Measurements from ENCODE around the gene SOX8. TPM values are rescaled to one million over a fixed set of nuclear protein-coding genes. Genes with fewer than 3 reads are reported as not detected.

The SOX8 gene
- total RNA-seq, 1 donor from 2014 or later: 4.3 TPM

GRCh38 chr16:973366-973765 lies 8.2 kb upstream of the SOX8 start:
- peaks cover 14% of the 10 kb centered on the region for H3K27me3 Mint-ChIP-seq (ENCODE audit: unreplicated experiment)
- H3K4me3 Mint-ChIP-seq (ENCODE audit: unreplicated experiment): no peak overlapping the region
- peaks cover 7% of the 10 kb centered on the region for H3K36me3 Mint-ChIP-seq (ENCODE audit: low read depth, unreplicated experiment)
- no peak overlapping the region for H3K27ac Mint-ChIP-seq (ENCODE audit: unreplicated experiment)
- no peak for TF ChIP-seq CTCF (IDR thresholded peaks at IDR 0.05; ENCODE audit: unreplicated experiment)
- no peaks in the 10 kb centered on the region for H3K9me3 Mint-ChIP-seq (ENCODE audit: unreplicated experiment)
- no peak for DNase-seq (ENCODE audit: low spot score)
- H3K4me1 Mint-ChIP-seq (ENCODE audit: unreplicated experiment): peaks cover 5% of the 10 kb centered on the region

- no peak overlapping the region for H3K27ac Mint-ChIP-seq (ENCODE audit: unreplicated experiment)
- no peak overlapping the region for H3K4me3 Mint-ChIP-seq (ENCODE audit: unreplicated experiment)
- no peak for DNase-seq (ENCODE audit: low spot score)
- peaks cover 7% of the 10 kb centered on the region for H3K36me3 Mint-ChIP-seq (ENCODE audit: low read depth, unreplicated experiment)
- peaks cover 15% of the 10 kb centered on the region for H3K27me3 Mint-ChIP-seq (ENCODE audit: unreplicated experiment)
- peaks cover 2% of the 10 kb centered on the region for H3K4me1 Mint-ChIP-seq (ENCODE audit: unreplicated experiment)
- no peaks in the 10 kb centered on the region for H3K9me3 Mint-ChIP-seq (ENCODE audit: unreplicated experiment)
- no peak for TF ChIP-seq CTCF (IDR thresholded peaks at IDR 0.05; ENCODE audit: unreplicated experiment)
Measured at GRCh38 chr16:974001-974601, 7.5 kb upstream of the SOX8 start.

- H3K9me3 Mint-ChIP-seq (ENCODE audit: unreplicated experiment): no peaks in the 10 kb centered on the region
- no peak for DNase-seq (ENCODE audit: low spot score)
- H3K4me3 Mint-ChIP-seq (ENCODE audit: unreplicated experiment): no peak overlapping the region
- H3K27me3 Mint-ChIP-seq (ENCODE audit: unreplicated experiment): peaks cover 18% of the 10 kb centered on the region
- TF ChIP-seq CTCF (IDR thresholded peaks at IDR 0.05; ENCODE audit: unreplicated experiment): no peak
- no peak overlapping the region for H3K27ac Mint-ChIP-seq (ENCODE audit: unreplicated experiment)
- no peaks in the 10 kb centered on the region for H3K4me1 Mint-ChIP-seq (ENCODE audit: unreplicated experiment)
- peaks cover 7% of the 10 kb centered on the region for H3K36me3 Mint-ChIP-seq (ENCODE audit: low read depth, unreplicated experiment)
Measured at GRCh38 chr16:974611-975261, 6.8 kb upstream of the SOX8 start.

GRCh38 chr16:975291-975690 lies 6.3 kb upstream of the SOX8 start:
- no peak for TF ChIP-seq CTCF (IDR thresholded peaks at IDR 0.05; ENCODE audit: unreplicated experiment)
- Mint-ChIP-seq H3K27ac (ENCODE audit: unreplicated experiment) (no peak overlapping the region), H3K4me1 (ENCODE audit: unreplicated experiment) (no peaks in the 10 kb centered on the region), H3K9me3 (ENCODE audit: unreplicated experiment) (no peaks in the 10 kb centered on the region), H3K27me3 (ENCODE audit: unreplicated experiment) (peaks cover 21% of the 10 kb centered on the region), H3K4me3 (ENCODE audit: unreplicated experiment) (no peak overlapping the region), H3K36me3 (ENCODE audit: low read depth, unreplicated experiment) (peaks cover 7% of the 10 kb centered on the region)
- no peak for DNase-seq (ENCODE audit: low spot score)

- no peak for TF ChIP-seq CTCF (IDR thresholded peaks at IDR 0.05; ENCODE audit: unreplicated experiment)
- H3K4me3 Mint-ChIP-seq (ENCODE audit: unreplicated experiment): no peak overlapping the region
- no peaks in the 10 kb centered on the region for H3K4me1 Mint-ChIP-seq (ENCODE audit: unreplicated experiment)
- H3K9me3 Mint-ChIP-seq (ENCODE audit: unreplicated experiment): no peaks in the 10 kb centered on the region
- H3K27me3 Mint-ChIP-seq (ENCODE audit: unreplicated experiment): peaks cover 22% of the 10 kb centered on the region
- no peak for DNase-seq (ENCODE audit: low spot score)
- no peak overlapping the region for H3K27ac Mint-ChIP-seq (ENCODE audit: unreplicated experiment)
- H3K36me3 Mint-ChIP-seq (ENCODE audit: low read depth, unreplicated experiment): peaks cover 7% of the 10 kb centered on the region
Measured at GRCh38 chr16:976389-976931, 5.1 kb upstream of the SOX8 start.
